Endothelial cell of umbilical vein (primary cell): ENCODE measurements around the gene MAP3K15. TPM values are rescaled to one million over a fixed set of nuclear protein-coding genes. Genes with fewer than 3 reads are reported as not detected.

Experiments
- BruUV-seq: library from RNA; stranded (reverse); fragments of 400-500 nt; replicated peaks from 2 replicates; lab custom pipeline; 2021; lab: Mats Ljungman, UMichigan
- CTCF ChIA-PET: fragments of 300-600, 350-600 bp; sonication (Branson Sonifier 250); formaldehyde crosslinking; loops from one replicate; lab custom pipeline; 2021; ENCODE audit warnings: antibody characterized with exemption, inconsistent platforms; lab: Charles Lee
- POLR2A ChIA-PET: fragments of 300-600, 350-600 bp; sonication (Branson Sonifier 250); formaldehyde crosslinking; loops from one replicate; lab custom pipeline; 2021; ENCODE audit warnings: antibody characterized with exemption, inconsistent platforms; lab: Charles Lee
- DNase-seq: peaks from one replicate; pipeline ENCODE4 v3.0.0-alpha.2; 2011; ENCODE audit warnings: low read depth, low spot score
- FAIRE-seq: peaks from 2 replicates; lab custom pipeline; 2011; peaks lifted over from hg19 to GRCh38; lab: Jason Lieb, UNC
- H2AFZ ChIP-seq: 2 replicates; pipeline ENCODE4 v1.6.0; 2012; ENCODE audit warnings: low read depth, low read length, control low read depth, inconsistent platforms
- H3K27ac ChIP-seq: 2 replicates; pipeline ENCODE4 v1.5.1; 2011; ENCODE audit warnings: low read depth, mild to moderate bottlenecking, control low read depth, low read length, moderate library complexity; ENCODE audit not compliant: insufficient read depth
- H3K27me3 ChIP-seq, 2 experiments: 2 replicates each; pipeline versions ENCODE4 v1.6.0 to v1.6.1; 2011; ENCODE audit warnings: low read length in 2 of 2, mixed read lengths in 1 of 2; ENCODE audit not compliant: control insufficient read depth in 2 of 2, insufficient read depth in 2 of 2
- H3K36me3 ChIP-seq, 2 experiments: 2 replicates in 1 of 2; 3 replicates in 1 of 2; pipeline ENCODE4 v1.5.1; 2011; ENCODE audit warnings: low read length in 2 of 2, mild to moderate bottlenecking in 1 of 2, moderate library complexity in 1 of 2; ENCODE audit not compliant: control insufficient read depth in 2 of 2, insufficient read depth in 2 of 2; ENCODE audit errors: extremely low read depth in 1 of 2
- H3K4me1 ChIP-seq: 3 replicates; pipeline ENCODE4 v1.5.1; 2011; ENCODE audit warnings: mild to moderate bottlenecking, low read length; ENCODE audit not compliant: control insufficient read depth, insufficient read depth; ENCODE audit errors: extremely low read depth
- H3K4me2 ChIP-seq: 2 replicates; pipeline ENCODE4 v1.6.1; 2011; ENCODE audit warnings: low read length, control low read depth, mixed read lengths; ENCODE audit not compliant: insufficient read depth
- H3K4me3 ChIP-seq, 3 experiments: fragments of 200-600 bp in 1 of 3; sonication (generic), shearing (Covaris generic) in 1 of 3; replicated peaks in 1 of 3; 2 replicates each; pipeline ENCODE4 v1.5.1; 2011 to 2016; ENCODE audit warnings: control low read depth in 3 of 3, low read length in 3 of 3, mild to moderate bottlenecking in 2 of 3, inconsistent platforms in 1 of 3, low read depth in 1 of 3, moderate library complexity in 1 of 3; ENCODE audit not compliant: insufficient read depth in 1 of 3
- H3K79me2 ChIP-seq: 2 replicates; pipeline ENCODE4 v1.6.0; 2012; ENCODE audit warnings: low read length, inconsistent platforms; ENCODE audit not compliant: control insufficient read depth, insufficient read depth
- H3K9ac ChIP-seq: replicated peaks from 2 replicates; pipeline ENCODE3; 2011; ENCODE audit warnings: low read length, control low read depth; ENCODE audit not compliant: insufficient read depth; ENCODE audit errors: extremely low read depth
- H3K9me1 ChIP-seq: replicated peaks from 3 replicates; pipeline ENCODE4 v1.6.0; 2011; ENCODE audit warnings: mild to moderate bottlenecking, low read length; ENCODE audit not compliant: control insufficient read depth, insufficient read depth; ENCODE audit errors: extremely low read depth
- H3K9me3 ChIP-seq: replicated peaks from 2 replicates; pipeline ENCODE4 v1.5.1; 2012; ENCODE audit warnings: low read length, inconsistent platforms; ENCODE audit not compliant: control insufficient read depth, insufficient read depth
- H4K20me1 ChIP-seq: replicated peaks from 2 replicates; pipeline ENCODE3; 2011; ENCODE audit warnings: mild to moderate bottlenecking, low read length; ENCODE audit not compliant: control insufficient read depth, insufficient read depth; ENCODE audit errors: extremely low read depth
- EZH2 ChIP-seq: IDR thresholded peaks from 2 replicates; pipeline ENCODE4 v1.6.1; 2012; ENCODE audit warnings: borderline replicate concordance, low read depth, mild to moderate bottlenecking, moderate library complexity, low read length, inconsistent platforms; ENCODE audit not compliant: severe bottlenecking
- FOS ChIP-seq: IDR thresholded peaks from 2 replicates; pipeline ENCODE4 v1.6.1; 2011; ENCODE audit warnings: mild to moderate bottlenecking, low read length, moderate library complexity, borderline replicate concordance; ENCODE audit not compliant: insufficient read depth
- GATA2 ChIP-seq: IDR thresholded peaks from 2 replicates; pipeline ENCODE4 v1.7.0; 2011; ENCODE audit warnings: low read depth, mild to moderate bottlenecking, moderate library complexity, mixed read lengths, low read length; ENCODE audit not compliant: insufficient read length, insufficient read depth
- JUN ChIP-seq: IDR thresholded peaks from 2 replicates; pipeline ENCODE4 v1.6.1; 2011; ENCODE audit warnings: borderline replicate concordance, low read depth; ENCODE audit not compliant: insufficient read length, insufficient read depth
- MYC ChIP-seq: IDR thresholded peaks from one replicate; pipeline ENCODE4 v1.6.1; 2011; ENCODE audit warnings: mild to moderate bottlenecking, low read depth, low read length
- POLR2A ChIP-seq: IDR thresholded peaks from 2 replicates; pipeline ENCODE4 v1.6.1; 2012; ENCODE audit warnings: low read depth, mild to moderate bottlenecking, control low read depth, low read length
- POLR2AphosphoS5 ChIP-seq: IDR thresholded peaks from 2 replicates; pipeline ENCODE4 v1.6.1; 2012; ENCODE audit warnings: low read depth, mild to moderate bottlenecking, control low read depth, low read length, moderate library complexity; ENCODE audit not compliant: insufficient read depth
- dilution Hi-C: fragments of 300-500 bp; cut with MboI; formaldehyde crosslinking; loops from one replicate; pipeline ENCODE4 v1.15.0; 2019; ENCODE audit warnings: low sequenced_read_pairs; ENCODE audit not compliant: extremely low pct_ligation_motif_present
- intact Hi-C: fragments of 100-400 bp; cut with micrococcal nuclease; formaldehyde crosslinking; loops from one replicate; pipeline ENCODE4 v1.10.0; 2022
- polyA plus RNA-seq, 4 experiments: library from polyadenylated mRNA; depleted of rRNA in 3 of 4; stranded (reverse) in 3 of 4; unstranded in 1 of 4; fragments of >200 nt; gene quantifications; 2 replicates each; pipeline versions ENCODE4 v1.2.1 to v1.2.3, GENCODE V29; 2011 to 2012; ENCODE audit warnings: missing spikeins in 1 of 4
- total RNA-seq: library from RNA; stranded (reverse); gene quantifications from 2 replicates; pipeline ENCODE4 v1.2.3, GENCODE V29; 2021
- TF ChIP-seq, protein P1 (sequence below), 2 donors: IDR thresholded peaks; 1 replicate in 1 of 2; 2 replicates in 1 of 2; pipeline ENCODE4 v1.5.1; 2011; ENCODE audit warnings: low read length in 2 of 2, mild to moderate bottlenecking in 2 of 2, moderate library complexity in 2 of 2, control low read depth in 1 of 2, inconsistent platforms in 1 of 2, low read depth in 1 of 2; ENCODE audit not compliant: insufficient read depth in 1 of 2; ENCODE audit errors: extremely low read depth in 1 of 2
- TF ChIP-seq, protein P2 (sequence below): IDR thresholded peaks from 2 replicates; pipeline ENCODE4 v1.6.1; 2011; ENCODE audit not compliant: insufficient read depth, insufficient read length

MAP3K15 gene
- total and polyA plus RNA-seq, 2 donors (not counting 3 experiments of a cell fraction or from before 2014, with no cell fraction given), result 0.01 to 0.09 TPM

DNA sequence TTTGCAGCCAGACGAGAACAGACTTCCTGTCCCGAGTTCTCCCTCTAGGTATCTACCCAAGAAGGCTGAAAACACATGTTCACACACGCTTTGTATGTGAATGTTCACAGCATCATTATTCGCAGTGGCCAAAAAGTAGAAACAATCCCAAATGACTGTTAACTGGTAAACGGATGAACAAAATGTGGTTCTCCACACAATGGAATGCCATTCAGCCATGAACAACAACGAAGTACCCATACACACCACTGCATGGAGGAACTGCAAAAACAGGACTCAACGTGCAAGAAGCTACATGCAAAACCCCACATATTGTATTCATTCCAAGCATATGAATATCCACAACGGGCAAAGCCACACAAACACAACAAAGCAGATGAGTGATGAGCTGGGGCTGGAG, 126.6 kb downstream of the MAP3K15 start:
- ChIA-PET POLR2A (no interaction called here), CTCF (interaction anchor here (1.6 kb wide), 1 partner anchor 55 kb away, joined by 4 read pairs; no protein-coding TSS in a partner anchor)
- BruUV-seq, result no TSS peak
- Histone ChIP-seq H2AFZ (no peak overlapping the region), H3K79me2 (no peaks in the 10 kb centered on the region), H3K9me3 (no peaks in the 10 kb centered on the region), H3K4me2 (no peak overlapping the region), H3K9me1 (no peaks in the 10 kb centered on the region), H3K4me1 (no peaks in the 10 kb centered on the region), H3K27me3 (no peaks in the 10 kb centered on the region), H3K36me3 (no peaks in the 10 kb centered on the region), H3K9ac (no peak overlapping the region), H3K27ac (no peak overlapping the region), H4K20me1 (no peaks in the 10 kb centered on the region), H3K4me3 (no peak overlapping the region)
- TF ChIP-seq POLR2AphosphoS5 (no peak), GATA2 (no peak), EZH2 (no peak), JUN (no peak), FOS (no peak), POLR2A (no peak), MYC (no peak)
- TF ChIP-seq, protein P1, sequence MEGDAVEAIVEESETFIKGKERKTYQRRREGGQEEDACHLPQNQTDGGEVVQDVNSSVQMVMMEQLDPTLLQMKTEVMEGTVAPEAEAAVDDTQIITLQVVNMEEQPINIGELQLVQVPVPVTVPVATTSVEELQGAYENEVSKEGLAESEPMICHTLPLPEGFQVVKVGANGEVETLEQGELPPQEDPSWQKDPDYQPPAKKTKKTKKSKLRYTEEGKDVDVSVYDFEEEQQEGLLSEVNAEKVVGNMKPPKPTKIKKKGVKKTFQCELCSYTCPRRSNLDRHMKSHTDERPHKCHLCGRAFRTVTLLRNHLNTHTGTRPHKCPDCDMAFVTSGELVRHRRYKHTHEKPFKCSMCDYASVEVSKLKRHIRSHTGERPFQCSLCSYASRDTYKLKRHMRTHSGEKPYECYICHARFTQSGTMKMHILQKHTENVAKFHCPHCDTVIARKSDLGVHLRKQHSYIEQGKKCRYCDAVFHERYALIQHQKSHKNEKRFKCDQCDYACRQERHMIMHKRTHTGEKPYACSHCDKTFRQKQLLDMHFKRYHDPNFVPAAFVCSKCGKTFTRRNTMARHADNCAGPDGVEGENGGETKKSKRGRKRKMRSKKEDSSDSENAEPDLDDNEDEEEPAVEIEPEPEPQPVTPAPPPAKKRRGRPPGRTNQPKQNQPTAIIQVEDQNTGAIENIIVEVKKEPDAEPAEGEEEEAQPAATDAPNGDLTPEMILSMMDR (IDR thresholded peaks at IDR 0.05; ENCODE audit: extremely low read depth in 1 of 2, insufficient read depth in 1 of 2, low read depth in 1 of 2, low read length in 2 of 2), result no peak
- TF ChIP-seq, protein P2, sequence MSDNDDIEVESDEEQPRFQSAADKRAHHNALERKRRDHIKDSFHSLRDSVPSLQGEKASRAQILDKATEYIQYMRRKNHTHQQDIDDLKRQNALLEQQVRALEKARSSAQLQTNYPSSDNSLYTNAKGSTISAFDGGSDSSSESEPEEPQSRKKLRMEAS, result no peak
- DNase-seq, result no peak
- dilution Hi-C loops, result no loop called here
- FAIRE-seq, result no peak
- intact Hi-C loops, result no loop called here
